Activated naive CD8-positive, alpha-beta T cell (primary cell): ENCODE data around the gene IL2RA.
"Not testable (repeated sequence)": the region's sequence is repeated elsewhere in the genome, so short reads cannot be mapped to it uniquely, and the experiment has no call there.

Source experiments
- H3K27ac Mint-ChIP-seq: one replicate; pipeline ENCODE4 v1.8.0; 2021; ENCODE audit warnings: mixed read lengths
- H3K27me3 Mint-ChIP-seq: one replicate; pipeline ENCODE4 v1.8.0; 2021; ENCODE audit warnings: mixed read lengths
- H3K36me3 Mint-ChIP-seq: one replicate; pipeline ENCODE4 v1.8.0; 2021; ENCODE audit warnings: mixed read lengths
- H3K4me1 Mint-ChIP-seq: one replicate; pipeline ENCODE4 v1.8.0; 2021; ENCODE audit warnings: low read depth, mixed read lengths
- H3K4me3 Mint-ChIP-seq: one replicate; pipeline ENCODE4 v1.8.0; 2021; ENCODE audit warnings: mild to moderate bottlenecking, mixed read lengths
- H3K9me3 Mint-ChIP-seq: one replicate; pipeline ENCODE4 v1.8.0; 2021; ENCODE audit warnings: low read depth, mixed read lengths

The IL2RA gene

GRCh38 chr10:6009961-6010360 is 52.2 kb downstream of the IL2RA start:
- no peak overlapping the region for H3K4me3 Mint-ChIP-seq
- no peak overlapping the region for H3K27ac Mint-ChIP-seq
- peaks cover 37% of the 10 kb centered on the region for H3K4me1 Mint-ChIP-seq
- no peaks in the 10 kb centered on the region for H3K27me3 Mint-ChIP-seq
- peaks cover 18% of the 10 kb centered on the region for H3K36me3 Mint-ChIP-seq
- peaks cover 3% of the 10 kb centered on the region for H3K9me3 Mint-ChIP-seq

- H3K9me3 Mint-ChIP-seq = peaks cover 3% of the 10 kb centered on the region
- H3K4me1 Mint-ChIP-seq = peaks cover 29% of the 10 kb centered on the region
- H3K27me3 Mint-ChIP-seq = no peaks in the 10 kb centered on the region
- peak overlapping the region; percentile 0 for H3K27ac Mint-ChIP-seq
- no peak overlapping the region for H3K4me3 Mint-ChIP-seq
- H3K36me3 Mint-ChIP-seq = peaks cover 15% of the 10 kb centered on the region
These were observed 53.0 kb downstream of the IL2RA start for GRCh38 chr10:6009150-6009549.

- Mint-ChIP-seq H3K27me3 (no peaks in the 10 kb centered on the region), H3K9me3 (peaks cover 3% of the 10 kb centered on the region), H3K4me3 (no peak overlapping the region), H3K36me3 (peaks cover 15% of the 10 kb centered on the region), H3K4me1 (peaks cover 25% of the 10 kb centered on the region), H3K27ac (no peak overlapping the region)
These were observed 53.5 kb downstream of the IL2RA start for GRCh38 chr10:6008497-6009142.

- H3K36me3 Mint-ChIP-seq = peaks cover 9% of the 10 kb centered on the region
- H3K4me1 Mint-ChIP-seq = peaks cover 32% of the 10 kb centered on the region
- no peak overlapping the region for H3K4me3 Mint-ChIP-seq
- no peak overlapping the region for H3K27ac Mint-ChIP-seq
- peaks cover 3% of the 10 kb centered on the region for H3K9me3 Mint-ChIP-seq
- H3K27me3 Mint-ChIP-seq = no peaks in the 10 kb centered on the region
These were observed 55.2 kb downstream of the IL2RA start for GRCh38 chr10:6006991-6007390.

GRCh38 chr10:6006546-6006945 is 55.6 kb downstream of the IL2RA start:
- Mint-ChIP-seq H3K36me3 (peaks cover 7% of the 10 kb centered on the region), H3K27ac (peak overlapping the region; percentile 24), H3K4me3 (no peak overlapping the region), H3K27me3 (no peaks in the 10 kb centered on the region), H3K4me1 (peaks cover 34% of the 10 kb centered on the region), H3K9me3 (peaks cover 3% of the 10 kb centered on the region)

GRCh38 chr10:6005856-6006395 is 56.2 kb downstream of the IL2RA start:
- peaks cover 3% of the 10 kb centered on the region for H3K36me3 Mint-ChIP-seq

GRCh38 chr10:6005161-6005804 is 56.9 kb downstream of the IL2RA start:
- H3K36me3 Mint-ChIP-seq, H3K27ac Mint-ChIP-seq, H3K27me3 Mint-ChIP-seq, H3K9me3 Mint-ChIP-seq, H3K4me3 Mint-ChIP-seq: not testable (repeated sequence)
- H3K4me1 Mint-ChIP-seq = peaks cover 34% of the 10 kb centered on the region

More at GRCh38 chr10:6005856-6006395, 56.2 kb downstream of the IL2RA start:
- Mint-ChIP-seq H3K4me3 (no peak overlapping the region), H3K27ac (no peak overlapping the region), H3K9me3 (peaks cover 3% of the 10 kb centered on the region), H3K27me3 (no peaks in the 10 kb centered on the region), H3K4me1 (peaks cover 33% of the 10 kb centered on the region)

- H3K27ac Mint-ChIP-seq = peak overlapping the region; percentile 23
- no peak overlapping the region for H3K4me3 Mint-ChIP-seq
- H3K36me3 Mint-ChIP-seq = peaks cover 3% of the 10 kb centered on the region
- peaks cover 20% of the 10 kb centered on the region for H3K4me1 Mint-ChIP-seq
- H3K27me3 Mint-ChIP-seq = no peaks in the 10 kb centered on the region
- H3K9me3 Mint-ChIP-seq = peaks cover 3% of the 10 kb centered on the region
These were observed 59.2 kb downstream of the IL2RA start for GRCh38 chr10:6002809-6003510.

- Mint-ChIP-seq H3K36me3 (no peaks in the 10 kb centered on the region), H3K4me3 (no peak overlapping the region), H3K9me3 (no peaks in the 10 kb centered on the region), H3K4me1 (peaks cover 20% of the 10 kb centered on the region), H3K27me3 (no peaks in the 10 kb centered on the region), H3K27ac (no peak overlapping the region)
These were observed 62.6 kb downstream of the IL2RA start for GRCh38 chr10:5999440-6000165.

GRCh38 chr10:5996696-5997095 is 65.5 kb downstream of the IL2RA start:
- Mint-ChIP-seq H3K4me1 (peaks cover 8% of the 10 kb centered on the region), H3K4me3 (no peak overlapping the region), H3K36me3 (peaks cover 6% of the 10 kb centered on the region), H3K9me3 (peaks cover 6% of the 10 kb centered on the region), H3K27me3 (no peaks in the 10 kb centered on the region), H3K27ac (no peak overlapping the region)

GRCh38 chr10:5992398-5992797 is 69.8 kb downstream of the IL2RA start:
- H3K27ac Mint-ChIP-seq = no peak overlapping the region
- peaks cover 9% of the 10 kb centered on the region for H3K4me1 Mint-ChIP-seq
- no peaks in the 10 kb centered on the region for H3K27me3 Mint-ChIP-seq
- peaks cover 14% of the 10 kb centered on the region for H3K36me3 Mint-ChIP-seq
- peaks cover 13% of the 10 kb centered on the region for H3K9me3 Mint-ChIP-seq
- H3K4me3 Mint-ChIP-seq = no peak overlapping the region

- Mint-ChIP-seq H3K4me1 (peaks cover 9% of the 10 kb centered on the region), H3K36me3 (peaks cover 14% of the 10 kb centered on the region), H3K27me3 (no peaks in the 10 kb centered on the region), H3K4me3 (no peak overlapping the region), H3K9me3 (peaks cover 13% of the 10 kb centered on the region), H3K27ac (no peak overlapping the region)
These were observed 70.5 kb downstream of the IL2RA start for GRCh38 chr10:5991708-5992107.

- Mint-ChIP-seq H3K36me3 (peaks cover 14% of the 10 kb centered on the region), H3K4me1 (peaks cover 9% of the 10 kb centered on the region), H3K27ac (no peak overlapping the region), H3K4me3 (no peak overlapping the region), H3K9me3 (peaks cover 13% of the 10 kb centered on the region), H3K27me3 (no peaks in the 10 kb centered on the region)
These were observed 72.4 kb downstream of the IL2RA start for GRCh38 chr10:5989756-5990155.

- no peak overlapping the region for H3K27ac Mint-ChIP-seq
- no peak overlapping the region for H3K4me3 Mint-ChIP-seq
- H3K36me3 Mint-ChIP-seq = peaks cover 14% of the 10 kb centered on the region
- H3K4me1 Mint-ChIP-seq = peaks cover 9% of the 10 kb centered on the region
- no peaks in the 10 kb centered on the region for H3K27me3 Mint-ChIP-seq
- peaks cover 13% of the 10 kb centered on the region for H3K9me3 Mint-ChIP-seq
These were observed 73.7 kb downstream of the IL2RA start for GRCh38 chr10:5988336-5988920.
